Omental fat pad (tissue), 4 donors: Measurements from ENCODE around the gene NGEF. TPM values are rescaled to one million over a fixed set of nuclear protein-coding genes. Genes with fewer than 3 reads are reported as not detected.
"Not testable (repeated sequence)": the region's sequence is repeated elsewhere in the genome, so short reads cannot be mapped to it uniquely, and the experiment has no call there.

Experiments
- ATAC-seq: fragments of 150-250 bp; one replicate; pipeline ENCODE4 v1.9.1; 2016; ENCODE audit warnings: mild to moderate bottlenecking, moderate library complexity; ENCODE audit not compliant: low FRiP score
- DNase-seq: peaks from one replicate; pipeline ENCODE4 v3.0.0-alpha.2; 2019; ENCODE audit warnings: low spot score
- total RNA-seq, 4 donors: library from RNA; depleted of rRNA; stranded (reverse); fragments of >200 nt; gene quantifications; one replicate each; pipeline ENCODE4 v1.1.0, GENCODE V29; 2016
- TF ChIP-seq, protein P1 (sequence below), 3 donors: fragments of 450-650 bp; IDR thresholded peaks; one replicate each; pipeline ENCODE4 v1.5.1; 2016 to 2017; ENCODE audit warnings: antibody characterized with exemption in 3 of 3, mild to moderate bottlenecking in 3 of 3, moderate library complexity in 2 of 3

Gene NGEF
- total RNA-seq, 4 donors from 2014 or later = 1.1 to 1.9 (median 1.3) TPM; not detected in 1

DNA sequence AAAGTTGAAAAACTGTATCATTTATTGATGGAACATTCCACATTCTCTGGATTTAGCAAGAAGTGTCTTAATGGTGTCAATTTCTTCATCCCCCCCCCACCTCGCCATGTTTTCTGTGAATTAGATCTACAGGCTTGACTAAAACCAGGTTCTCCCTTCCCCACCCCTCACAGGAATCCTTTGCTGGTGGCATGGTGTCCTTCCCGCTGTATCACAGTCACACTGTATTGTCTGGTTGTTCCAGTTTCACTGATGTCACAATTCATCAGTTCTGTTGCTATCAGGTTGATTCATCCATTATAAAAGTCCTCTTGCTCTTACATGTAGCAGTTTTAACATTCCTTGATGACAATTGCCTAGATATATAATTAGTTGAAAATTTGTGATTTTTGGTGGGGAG is 149.1 kb downstream of the NGEF start:
- TF ChIP-seq, protein P1, sequence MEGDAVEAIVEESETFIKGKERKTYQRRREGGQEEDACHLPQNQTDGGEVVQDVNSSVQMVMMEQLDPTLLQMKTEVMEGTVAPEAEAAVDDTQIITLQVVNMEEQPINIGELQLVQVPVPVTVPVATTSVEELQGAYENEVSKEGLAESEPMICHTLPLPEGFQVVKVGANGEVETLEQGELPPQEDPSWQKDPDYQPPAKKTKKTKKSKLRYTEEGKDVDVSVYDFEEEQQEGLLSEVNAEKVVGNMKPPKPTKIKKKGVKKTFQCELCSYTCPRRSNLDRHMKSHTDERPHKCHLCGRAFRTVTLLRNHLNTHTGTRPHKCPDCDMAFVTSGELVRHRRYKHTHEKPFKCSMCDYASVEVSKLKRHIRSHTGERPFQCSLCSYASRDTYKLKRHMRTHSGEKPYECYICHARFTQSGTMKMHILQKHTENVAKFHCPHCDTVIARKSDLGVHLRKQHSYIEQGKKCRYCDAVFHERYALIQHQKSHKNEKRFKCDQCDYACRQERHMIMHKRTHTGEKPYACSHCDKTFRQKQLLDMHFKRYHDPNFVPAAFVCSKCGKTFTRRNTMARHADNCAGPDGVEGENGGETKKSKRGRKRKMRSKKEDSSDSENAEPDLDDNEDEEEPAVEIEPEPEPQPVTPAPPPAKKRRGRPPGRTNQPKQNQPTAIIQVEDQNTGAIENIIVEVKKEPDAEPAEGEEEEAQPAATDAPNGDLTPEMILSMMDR (IDR thresholded peaks at IDR 0.05) = no peak
- ATAC-seq (no peak), DNase-seq (no peak)

DNA sequence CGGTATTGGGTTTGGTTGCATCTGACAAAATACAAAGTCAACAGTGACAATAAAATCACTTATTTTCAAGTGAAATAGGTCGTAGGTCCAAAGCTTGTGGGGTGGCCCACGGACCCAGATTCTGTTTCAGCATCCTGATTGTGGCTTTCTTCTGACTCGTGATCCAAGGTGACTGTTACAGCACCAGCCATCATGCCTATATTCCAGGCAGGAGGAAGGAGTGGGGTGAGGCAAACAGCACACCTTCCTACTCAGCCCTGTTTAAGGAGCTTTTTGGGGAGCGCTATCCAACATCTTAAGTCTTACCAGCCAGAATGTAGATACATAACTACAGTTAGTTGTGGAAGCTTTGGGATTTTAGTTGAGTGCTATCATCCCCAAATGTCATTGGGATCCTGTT is 151.7 kb downstream of the NGEF start:
- DNase-seq (no peak), ATAC-seq (no peak)
- TF ChIP-seq, protein P1 (IDR thresholded peaks at IDR 0.05) = no peak

DNA sequence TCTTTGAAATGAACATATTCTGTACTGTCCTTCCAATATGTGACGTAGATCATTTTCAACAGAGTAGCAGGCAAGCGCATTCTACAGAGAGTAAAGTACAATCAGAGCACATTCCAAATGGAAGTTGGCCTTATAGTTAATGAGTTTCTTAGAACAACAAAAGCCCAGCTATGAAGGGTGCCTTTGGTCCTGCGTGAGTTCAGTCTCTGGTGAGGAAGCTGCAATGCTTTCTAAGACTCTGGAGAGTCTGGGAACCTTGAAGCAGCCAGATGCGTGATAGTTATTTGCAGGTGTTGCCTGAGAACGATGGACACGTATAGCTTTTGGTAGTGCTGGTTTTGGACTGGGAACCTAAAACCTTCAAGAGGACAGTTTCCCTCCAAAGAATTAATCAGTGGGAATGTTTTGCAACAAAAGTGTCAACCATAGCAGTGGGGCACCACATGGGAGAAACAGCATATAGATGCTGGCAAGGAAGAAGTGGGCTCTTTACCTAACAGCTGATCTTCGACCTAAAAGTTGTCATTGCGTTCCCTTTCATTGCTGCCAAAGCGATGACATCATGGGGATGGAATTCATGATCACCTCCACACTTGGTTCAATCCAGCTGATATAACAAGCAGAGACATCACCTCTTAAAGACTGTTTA is 152.3 kb downstream of the NGEF start:
- TF ChIP-seq, protein P1 (IDR thresholded peaks at IDR 0.05) = no peak
- ATAC-seq (no peak), DNase-seq (no peak)

DNA sequence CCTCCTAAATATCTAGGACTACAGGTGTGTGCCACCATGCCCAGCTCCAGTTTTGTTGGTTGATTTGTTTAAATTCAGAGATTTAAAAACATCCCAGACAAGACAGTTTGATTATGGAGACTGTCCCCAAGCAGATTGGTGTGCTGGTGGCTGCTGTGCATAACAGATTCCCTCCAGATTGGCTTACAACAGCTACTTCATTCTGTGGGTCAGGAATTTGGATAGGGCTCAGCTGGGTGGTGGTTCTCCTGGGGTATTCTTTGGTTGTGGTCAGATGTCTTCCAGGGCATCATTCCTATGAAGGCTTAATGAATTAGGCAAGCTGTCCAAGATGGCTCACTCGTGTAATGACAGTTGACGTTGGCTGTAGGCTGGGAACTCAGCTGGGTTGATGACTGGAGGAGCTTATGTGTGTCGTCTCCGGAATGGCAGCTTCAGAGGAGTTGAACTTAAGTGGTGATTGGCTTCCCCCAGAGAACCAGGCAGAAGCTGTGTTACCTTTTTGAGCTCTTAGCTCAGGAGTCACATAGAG is 153.6 kb downstream of the NGEF start:
- no peak for ATAC-seq
- DNase-seq = no peak
- TF ChIP-seq, protein P1 (IDR thresholded peaks at IDR 0.05) = no peak

DNA sequence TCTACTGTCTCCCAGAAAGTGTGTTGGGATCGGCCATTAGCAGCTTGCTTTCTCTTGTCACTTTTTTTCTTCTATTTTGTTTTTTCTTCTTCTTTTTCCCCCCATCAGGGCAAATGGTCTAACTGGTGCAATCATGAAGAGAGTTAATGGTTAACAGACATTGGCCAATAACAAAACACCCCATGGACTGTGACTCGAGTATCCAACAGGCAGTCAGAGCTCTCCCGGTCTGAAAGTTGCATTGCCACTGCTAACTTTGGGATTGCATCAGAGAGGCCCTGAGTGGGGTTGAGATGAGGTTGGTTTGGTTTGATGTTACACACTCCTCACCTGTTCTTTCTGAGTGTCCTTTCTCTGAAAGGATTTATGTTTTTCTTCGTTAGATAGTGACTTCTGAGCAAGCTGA is 155.9 kb downstream of the NGEF start:
- ATAC-seq (no peak), DNase-seq (no peak)
- TF ChIP-seq, protein P1 (IDR thresholded peaks at IDR 0.05) = no peak

DNA sequence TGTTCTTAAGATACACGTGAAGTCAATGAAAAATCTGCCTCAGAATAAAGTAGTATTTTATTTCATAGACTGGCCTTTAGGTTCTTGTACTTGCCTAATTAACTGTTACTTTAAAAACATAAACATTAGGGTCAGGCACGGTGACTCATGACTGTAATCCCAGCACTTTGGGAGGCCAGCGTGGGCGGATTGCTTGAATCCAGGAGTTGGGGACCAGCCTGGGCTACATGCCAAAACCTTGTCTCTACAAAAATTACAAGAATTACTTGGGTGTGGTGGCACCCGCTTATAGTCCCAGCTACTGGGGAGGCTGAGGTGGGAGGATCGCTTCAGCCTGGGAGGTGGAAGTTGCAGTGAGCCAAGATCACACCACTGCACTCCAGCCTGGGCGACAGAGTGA is 159.0 kb downstream of the NGEF start:
- TF ChIP-seq, protein P1 (IDR thresholded peaks at IDR 0.05) = no peak
- DNase-seq (peak; percentile 43), ATAC-seq (peak; percentile 46)

DNA sequence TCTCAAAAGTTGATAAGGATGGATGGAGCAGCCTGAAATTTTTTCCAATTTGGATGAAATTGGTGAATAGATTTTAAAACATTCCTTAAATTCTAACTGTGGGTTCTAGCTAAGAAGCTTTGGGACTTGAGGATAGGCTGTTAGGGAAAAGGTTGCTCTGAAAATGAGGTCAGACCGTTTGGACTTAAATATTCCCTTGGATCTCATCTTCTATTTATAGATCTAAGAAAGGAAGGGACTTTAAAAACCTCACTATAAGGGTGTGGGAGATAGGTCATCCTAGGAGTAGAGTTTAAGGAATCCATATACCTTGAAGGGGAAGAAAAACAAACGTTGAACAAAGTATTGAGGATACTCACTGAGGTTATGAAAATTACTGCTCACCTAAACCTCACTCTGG is 160.4 kb downstream of the NGEF start:
- TF ChIP-seq, protein P1 (IDR thresholded peaks at IDR 0.05) = no peak
- no peak for DNase-seq

DNA sequence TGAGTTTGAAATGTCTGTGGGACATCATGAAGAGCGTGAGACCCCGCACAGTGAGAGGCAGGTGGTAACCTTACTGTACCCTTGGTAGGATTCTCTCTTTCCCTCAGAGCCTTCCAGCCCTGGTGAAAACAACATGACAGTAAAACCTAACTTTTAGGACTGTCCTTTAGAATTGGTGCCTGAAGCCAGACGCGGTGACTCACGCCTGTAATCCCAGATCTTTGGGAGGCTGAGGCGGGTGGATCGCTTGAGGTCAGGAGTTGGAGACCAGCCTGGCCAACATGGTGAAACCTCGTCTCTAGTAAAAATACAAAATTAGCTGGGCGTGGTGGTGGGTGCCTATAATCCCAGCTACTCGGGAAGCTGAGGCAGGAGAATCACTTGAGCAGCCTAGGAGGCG is 161.0 kb downstream of the NGEF start:
- not testable (repeated sequence) for DNase-seq, ATAC-seq

More for the DNA sequence above, 160.4 kb downstream of the NGEF start:
- ATAC-seq = no peak
